ENCODE data around the gene SLC15A2. TPM values are rescaled to one million over a fixed set of nuclear protein-coding genes. Genes with fewer than 3 reads are reported as not detected.

Gene SLC15A2
- total RNA-seq, 1 donor from 2014 or later = 0.40 TPM

DNA sequence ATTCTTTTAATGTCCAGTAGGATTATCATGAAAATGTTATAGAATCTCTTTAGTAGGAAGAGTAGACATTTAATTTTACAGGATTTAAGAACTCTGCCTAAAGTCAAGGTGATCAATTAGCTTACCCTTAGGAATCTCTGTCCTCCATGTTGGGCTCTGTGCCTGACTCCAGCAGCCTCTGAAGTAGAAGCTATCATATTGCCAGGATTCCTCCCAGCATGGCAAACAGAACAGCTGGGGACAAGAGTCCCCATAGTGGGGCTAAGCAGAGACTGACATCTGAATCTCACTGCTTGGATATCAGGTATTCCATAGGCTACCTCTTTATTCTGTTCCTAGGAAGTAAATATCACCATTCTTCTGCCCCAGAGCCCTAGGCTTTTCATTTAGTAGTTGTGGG lies 1.5 kb downstream of the SLC15A2 start:
- DNase-seq (ENCODE audit: low read depth) = no peak
- H3K4me3 ChIP-seq (ENCODE audit: low read depth, low read length) = no peak overlapping the region
- TF ChIP-seq, protein P1, sequence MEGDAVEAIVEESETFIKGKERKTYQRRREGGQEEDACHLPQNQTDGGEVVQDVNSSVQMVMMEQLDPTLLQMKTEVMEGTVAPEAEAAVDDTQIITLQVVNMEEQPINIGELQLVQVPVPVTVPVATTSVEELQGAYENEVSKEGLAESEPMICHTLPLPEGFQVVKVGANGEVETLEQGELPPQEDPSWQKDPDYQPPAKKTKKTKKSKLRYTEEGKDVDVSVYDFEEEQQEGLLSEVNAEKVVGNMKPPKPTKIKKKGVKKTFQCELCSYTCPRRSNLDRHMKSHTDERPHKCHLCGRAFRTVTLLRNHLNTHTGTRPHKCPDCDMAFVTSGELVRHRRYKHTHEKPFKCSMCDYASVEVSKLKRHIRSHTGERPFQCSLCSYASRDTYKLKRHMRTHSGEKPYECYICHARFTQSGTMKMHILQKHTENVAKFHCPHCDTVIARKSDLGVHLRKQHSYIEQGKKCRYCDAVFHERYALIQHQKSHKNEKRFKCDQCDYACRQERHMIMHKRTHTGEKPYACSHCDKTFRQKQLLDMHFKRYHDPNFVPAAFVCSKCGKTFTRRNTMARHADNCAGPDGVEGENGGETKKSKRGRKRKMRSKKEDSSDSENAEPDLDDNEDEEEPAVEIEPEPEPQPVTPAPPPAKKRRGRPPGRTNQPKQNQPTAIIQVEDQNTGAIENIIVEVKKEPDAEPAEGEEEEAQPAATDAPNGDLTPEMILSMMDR (conservative IDR thresholded peaks at IDR 0.05; ENCODE audit: low read depth, low read length) = no peak

DNA sequence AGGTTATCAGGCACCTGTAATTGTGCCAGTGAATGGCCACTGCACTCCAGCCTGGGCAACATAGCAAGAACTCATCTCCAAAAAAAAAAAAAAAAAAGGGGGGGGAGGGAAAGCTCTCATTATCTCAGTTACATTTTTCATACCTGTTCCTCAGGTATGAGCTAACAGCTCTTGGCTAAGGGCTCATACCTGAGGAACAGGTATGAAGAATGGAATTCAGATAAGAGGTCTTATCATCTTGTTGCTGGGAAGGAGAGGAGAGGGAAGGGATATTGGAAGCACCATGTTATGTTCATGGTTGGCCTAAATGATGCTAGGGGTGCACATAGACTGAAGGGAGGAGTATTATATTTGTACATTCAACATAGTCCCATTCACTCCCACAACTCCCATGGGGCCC lies 2.6 kb downstream of the SLC15A2 start:
- TF ChIP-seq, protein P1 (conservative IDR thresholded peaks at IDR 0.05; ENCODE audit: low read depth, low read length) = no peak
- H3K4me3 ChIP-seq (ENCODE audit: low read depth, low read length) = no peak overlapping the region
- DNase-seq (ENCODE audit: low read depth) = no peak

DNA sequence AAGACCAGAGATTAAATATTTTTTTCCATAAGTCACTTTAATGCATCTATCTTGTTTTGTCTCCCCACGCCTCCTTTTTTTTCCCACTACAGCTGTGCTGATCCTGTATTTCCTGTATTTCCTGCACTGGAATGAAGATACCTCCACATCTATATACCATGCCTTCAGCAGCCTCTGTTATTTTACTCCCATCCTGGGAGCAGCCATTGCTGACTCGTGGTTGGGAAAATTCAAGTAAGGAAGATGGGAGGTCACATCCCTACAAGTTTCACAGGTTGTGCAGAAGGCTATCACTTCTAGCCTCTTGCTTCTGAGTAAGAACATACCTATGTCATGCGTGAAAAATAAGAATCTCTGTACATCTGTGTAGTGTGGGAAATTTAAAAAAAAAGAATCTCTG lies 3.1 kb downstream of the SLC15A2 start:
- no peak for DNase-seq (ENCODE audit: low read depth)
- no peak overlapping the region for H3K4me3 ChIP-seq (ENCODE audit: low read depth, low read length)
- TF ChIP-seq, protein P1 (conservative IDR thresholded peaks at IDR 0.05; ENCODE audit: low read depth, low read length) = no peak

DNA sequence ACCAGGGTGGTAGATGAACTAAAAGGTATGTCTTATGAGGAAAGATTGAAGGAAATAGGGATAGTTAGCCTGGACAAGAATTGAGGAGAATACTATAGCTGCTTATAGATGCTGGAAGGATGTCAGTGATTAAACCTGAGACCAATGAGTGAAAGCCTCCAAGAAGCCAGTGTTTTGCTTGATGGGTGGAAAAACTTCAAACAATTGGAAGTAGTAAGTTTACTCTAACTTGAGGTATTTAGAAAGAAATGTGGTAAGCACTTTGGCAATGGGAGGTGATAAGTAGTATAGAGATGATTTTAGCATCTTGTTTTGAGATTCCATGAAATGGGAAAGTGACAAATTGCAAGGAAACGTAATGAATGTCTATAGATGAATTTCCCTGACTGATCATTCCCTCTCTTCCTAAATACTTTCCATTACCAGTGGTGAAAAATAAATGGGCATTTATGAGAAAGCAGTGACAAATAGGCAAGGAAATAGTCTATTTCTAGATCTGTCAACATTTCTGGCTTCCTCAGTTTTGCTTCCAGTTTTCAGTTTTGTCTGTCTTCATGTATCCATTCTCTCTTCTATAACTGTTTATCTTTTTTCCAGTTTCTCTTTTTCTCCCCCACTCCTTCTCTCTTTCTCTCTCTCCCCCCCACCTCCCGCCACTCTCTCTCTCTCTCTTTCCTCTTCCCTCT lies 19.2 kb downstream of the SLC15A2 start:
- TF ChIP-seq, protein P1 (conservative IDR thresholded peaks at IDR 0.05; ENCODE audit: low read depth, low read length) = no peak
- H3K4me3 ChIP-seq (ENCODE audit: low read depth, low read length) = no peak overlapping the region
- no peak for DNase-seq (ENCODE audit: low read depth)

DNA sequence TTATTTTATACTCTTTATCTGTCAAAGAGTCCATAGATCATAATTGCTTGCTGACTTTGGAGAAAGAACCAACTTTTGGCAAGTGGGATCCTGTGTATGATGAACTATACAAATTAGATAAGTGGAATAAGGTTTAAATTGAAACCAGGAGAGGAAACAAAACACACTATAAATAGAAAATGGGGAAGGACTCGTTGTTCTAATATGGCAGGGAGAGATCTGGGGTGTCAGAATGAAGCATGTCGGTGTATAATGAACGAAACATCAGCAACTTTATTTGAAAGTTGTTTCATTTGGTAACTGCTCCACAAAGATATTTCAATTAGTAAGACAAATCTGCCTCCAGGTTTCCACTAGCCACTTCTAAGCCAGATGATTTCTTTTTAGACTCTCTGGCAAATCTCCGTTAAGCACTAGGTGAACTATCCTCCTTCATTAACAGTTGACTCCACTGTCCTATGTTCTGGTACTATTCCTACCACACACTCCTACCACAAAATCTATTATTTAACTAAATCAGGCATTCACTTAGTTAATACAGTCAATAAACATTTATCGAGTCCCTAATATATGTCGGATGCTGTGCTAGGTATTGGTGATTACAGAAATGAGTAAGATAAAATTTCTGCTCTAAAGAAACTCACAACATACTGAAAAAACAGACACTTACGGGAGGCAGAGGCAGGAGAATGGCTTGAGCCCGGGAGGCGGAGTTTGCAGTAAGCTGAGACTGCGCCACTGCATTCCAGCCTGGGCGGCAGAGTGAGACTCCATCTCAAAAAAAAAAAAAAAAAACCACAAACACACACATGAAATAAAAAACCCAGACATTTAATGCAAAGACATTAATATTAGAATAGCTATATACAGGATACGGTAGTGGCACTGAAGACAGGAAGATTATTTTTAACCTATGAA lies 20.1 kb downstream of the SLC15A2 start:
- TF ChIP-seq, protein P1 (conservative IDR thresholded peaks at IDR 0.05; ENCODE audit: low read depth, low read length) = no peak
- DNase-seq (ENCODE audit: low read depth) = no peak
- H3K4me3 ChIP-seq (ENCODE audit: low read depth, low read length) = no peak overlapping the region

DNA sequence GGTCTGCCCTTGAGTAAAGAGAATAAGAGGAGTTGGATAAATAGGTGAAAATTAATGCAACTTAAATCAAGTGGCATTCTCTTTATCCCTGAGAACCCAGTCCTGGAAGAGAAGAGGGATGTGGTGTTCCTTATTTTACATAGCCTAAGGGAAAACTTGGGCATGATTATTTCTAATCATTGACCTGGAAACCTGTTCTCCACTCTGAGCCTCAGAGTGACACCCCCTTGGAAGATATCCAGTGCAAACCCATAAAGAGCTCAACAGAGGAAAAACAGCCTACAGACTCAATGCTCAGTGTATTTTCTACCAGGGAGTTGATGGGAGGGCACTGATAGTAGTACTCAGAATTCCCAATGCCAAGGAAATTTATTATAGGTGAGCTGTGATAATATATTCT lies 22.0 kb downstream of the SLC15A2 start:
- TF ChIP-seq, protein P1 (conservative IDR thresholded peaks at IDR 0.05; ENCODE audit: low read depth, low read length) = no peak
- H3K4me3 ChIP-seq (ENCODE audit: low read depth, low read length) = no peak overlapping the region
- DNase-seq (ENCODE audit: low read depth) = no peak

Data from epithelial cell of proximal tubule (primary cell).